GM23248 (cell line): ENCODE measurements around the gene TEKTIP1.

Experiments used
- EZH2 ChIP-seq: fragments of 200-600 bp; sonication (generic); IDR thresholded peaks from 2 replicates; pipeline ENCODE4 v1.6.1; 2018; ENCODE audit warnings: antibody characterized with exemption, mild to moderate bottlenecking; ENCODE audit not compliant: insufficient read depth, poor library complexity, severe bottlenecking
- EZH2phosphoT487 ChIP-seq: fragments of 200-600 bp; sonication (generic); IDR thresholded peaks from 2 replicates; pipeline ENCODE4 v1.6.1; 2018; ENCODE audit warnings: antibody characterized with exemption, moderate library complexity, mild to moderate bottlenecking, low read depth; ENCODE audit not compliant: insufficient read depth

DNA sequence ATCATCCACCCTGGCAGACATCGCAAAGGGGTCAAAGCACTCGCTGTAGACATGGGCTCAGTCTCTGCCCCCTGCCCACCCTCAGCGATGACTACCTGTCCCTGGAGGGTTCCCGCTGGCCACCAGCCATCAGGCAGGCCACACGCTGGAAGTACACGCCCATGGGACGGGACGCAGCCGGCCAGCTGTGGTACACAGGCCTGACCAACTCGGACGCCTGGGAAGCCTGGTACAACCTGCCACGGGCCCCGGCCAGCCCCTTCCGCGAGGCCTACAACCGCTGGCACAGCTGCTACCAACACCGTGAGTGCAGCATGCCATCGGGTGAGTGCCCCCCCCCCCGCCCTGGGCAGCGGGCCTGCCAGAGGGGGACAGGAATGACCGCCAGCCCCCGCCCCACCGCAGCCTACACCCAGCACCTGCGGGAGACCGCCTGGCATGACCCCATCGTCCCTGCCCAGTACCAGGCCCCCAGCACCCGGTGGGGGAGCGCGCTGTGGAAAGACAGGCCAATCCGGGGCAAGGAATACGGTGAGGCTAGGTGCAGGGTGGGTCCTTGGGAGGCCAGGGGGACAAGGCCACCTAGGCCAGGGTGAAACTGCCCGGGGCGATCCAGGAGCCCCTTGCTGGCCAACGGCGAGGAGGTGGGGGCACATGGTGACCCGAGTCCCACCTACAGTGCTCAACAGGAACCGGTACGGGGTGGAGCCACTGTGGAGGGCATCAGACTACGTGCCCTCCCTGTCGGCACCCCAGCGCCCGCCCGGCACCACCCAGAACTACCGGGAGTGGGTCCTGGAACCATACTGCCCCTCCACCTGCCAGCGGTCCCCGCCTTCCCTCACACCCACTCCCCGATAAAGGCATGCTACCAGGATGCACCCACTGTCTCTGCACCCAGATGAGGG lies 4.4 kb downstream of the TEKTIP1 start:
- TF ChIP-seq EZH2 (no peak), EZH2phosphoT487 (no peak)
